ENCODE results near the gene FHIT.
"Not testable (repeated sequence)": the region's sequence is repeated elsewhere in the genome, so short reads cannot be mapped to it uniquely, and the experiment has no call there.

The FHIT gene

DNA sequence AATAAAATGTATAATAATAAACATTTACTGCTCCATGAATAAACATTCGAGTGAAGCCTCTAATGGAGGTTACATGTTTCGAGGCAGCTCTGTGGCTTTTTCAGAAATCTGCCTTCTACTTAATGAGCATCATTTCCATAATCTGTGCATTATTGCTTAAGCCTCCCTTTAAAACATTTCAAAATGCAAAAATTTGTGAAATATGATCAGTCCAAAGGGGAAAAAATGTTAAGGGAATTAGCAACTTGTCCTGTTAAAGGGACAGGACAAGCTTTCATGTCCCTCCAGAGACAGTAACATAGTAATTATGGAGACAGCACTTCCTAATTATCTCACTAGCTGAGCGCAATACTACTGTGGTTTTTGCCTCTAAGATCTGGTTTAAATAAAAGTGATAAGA lies 1314.8 kb downstream of the FHIT start:
- Histone ChIP-seq H3K27ac (ENCODE audit: low read length) (no peak overlapping the region), H3K4me3 (ENCODE audit: low read depth in 1 of 2, low read length in 2 of 2) (no peak overlapping the region), H3K9me3 (ENCODE audit: control insufficient read depth in 1 of 2, low read length in 2 of 2) (no peaks in the 10 kb centered on the region), H3K36me3 (ENCODE audit: control insufficient read depth in 1 of 2, insufficient read depth in 2 of 2, low read length in 2 of 2) (no peaks in the 10 kb centered on the region), H3K4me1 (ENCODE audit: control insufficient read depth in 1 of 2, insufficient read depth in 2 of 2, low read length in 2 of 2) (no peaks in the 10 kb centered on the region), H3K27me3 (ENCODE audit: low read depth, low read length) (no peaks in the 10 kb centered on the region)

GRCh38 chr3:59935025-59935424 lies 1316.2 kb downstream of the FHIT start:
- Histone ChIP-seq H3K27ac (ENCODE audit: low read length) (no peak overlapping the region), H3K27me3 (ENCODE audit: low read depth, low read length) (no peaks in the 10 kb centered on the region), H3K4me1 (ENCODE audit: control insufficient read depth in 1 of 2, insufficient read depth in 2 of 2, low read length in 2 of 2) (no peaks in the 10 kb centered on the region), H3K9me3 (ENCODE audit: control insufficient read depth in 1 of 2, low read length in 2 of 2) (no peaks in the 10 kb centered on the region), H3K4me3 (ENCODE audit: low read depth in 1 of 2, low read length in 2 of 2) (no peak overlapping the region), H3K36me3 (ENCODE audit: control insufficient read depth in 1 of 2, insufficient read depth in 2 of 2, low read length in 2 of 2) (no peaks in the 10 kb centered on the region)

- not testable (repeated sequence) for H3K27ac ChIP-seq (ENCODE audit: low read length)
These were observed 1316.7 kb downstream of the FHIT start for GRCh38 chr3:59934560-59934959.

GRCh38 chr3:59930170-59930569 lies 1321.1 kb downstream of the FHIT start:
- no peaks in the 10 kb centered on the region for H3K36me3 ChIP-seq (ENCODE audit: control insufficient read depth in 1 of 2, insufficient read depth in 2 of 2, low read length in 2 of 2)
- H3K4me3 ChIP-seq (ENCODE audit: low read depth in 1 of 2, low read length in 2 of 2), result no peak overlapping the region
- no peaks in the 10 kb centered on the region for H3K27me3 ChIP-seq (ENCODE audit: low read depth, low read length)
- no peaks in the 10 kb centered on the region for H3K9me3 ChIP-seq (ENCODE audit: control insufficient read depth in 1 of 2, low read length in 2 of 2)
- H3K27ac ChIP-seq (ENCODE audit: low read length), result no peak overlapping the region
- no peaks in the 10 kb centered on the region for H3K4me1 ChIP-seq (ENCODE audit: control insufficient read depth in 1 of 2, insufficient read depth in 2 of 2, low read length in 2 of 2)

More at GRCh38 chr3:59934560-59934959, 1316.7 kb downstream of the FHIT start:
- not testable (repeated sequence) for H3K27me3 ChIP-seq (ENCODE audit: low read depth, low read length); H3K9me3 ChIP-seq (ENCODE audit: control insufficient read depth in 1 of 2, low read length in 2 of 2); H3K36me3 ChIP-seq (ENCODE audit: control insufficient read depth in 1 of 2, insufficient read depth in 2 of 2, low read length in 2 of 2); H3K4me3 ChIP-seq (ENCODE audit: low read depth in 1 of 2, low read length in 2 of 2); H3K4me1 ChIP-seq (ENCODE audit: control insufficient read depth in 1 of 2, insufficient read depth in 2 of 2, low read length in 2 of 2)

- H3K9me3 ChIP-seq (ENCODE audit: control insufficient read depth in 1 of 2, low read length in 2 of 2), result no peaks in the 10 kb centered on the region
- H3K4me3 ChIP-seq (ENCODE audit: low read depth in 1 of 2, low read length in 2 of 2), result no peak overlapping the region
- H3K27ac ChIP-seq (ENCODE audit: low read length), result no peak overlapping the region
- H3K27me3 ChIP-seq (ENCODE audit: low read depth, low read length), result no peaks in the 10 kb centered on the region
- H3K4me1 ChIP-seq (ENCODE audit: control insufficient read depth in 1 of 2, insufficient read depth in 2 of 2, low read length in 2 of 2), result no peaks in the 10 kb centered on the region
- no peaks in the 10 kb centered on the region for H3K36me3 ChIP-seq (ENCODE audit: control insufficient read depth in 1 of 2, insufficient read depth in 2 of 2, low read length in 2 of 2)
These were observed 1324.2 kb downstream of the FHIT start for GRCh38 chr3:59927056-59927455.

- Histone ChIP-seq H3K36me3 (ENCODE audit: control insufficient read depth in 1 of 2, insufficient read depth in 2 of 2, low read length in 2 of 2) (no peaks in the 10 kb centered on the region), H3K9me3 (ENCODE audit: control insufficient read depth in 1 of 2, low read length in 2 of 2) (no peaks in the 10 kb centered on the region), H3K27me3 (ENCODE audit: low read depth, low read length) (no peaks in the 10 kb centered on the region), H3K27ac (ENCODE audit: low read length) (no peak overlapping the region), H3K4me1 (ENCODE audit: control insufficient read depth in 1 of 2, insufficient read depth in 2 of 2, low read length in 2 of 2) (no peaks in the 10 kb centered on the region), H3K4me3 (ENCODE audit: low read depth in 1 of 2, low read length in 2 of 2) (no peak overlapping the region)
These were observed 1325.3 kb downstream of the FHIT start for GRCh38 chr3:59925946-59926345.

DNA sequence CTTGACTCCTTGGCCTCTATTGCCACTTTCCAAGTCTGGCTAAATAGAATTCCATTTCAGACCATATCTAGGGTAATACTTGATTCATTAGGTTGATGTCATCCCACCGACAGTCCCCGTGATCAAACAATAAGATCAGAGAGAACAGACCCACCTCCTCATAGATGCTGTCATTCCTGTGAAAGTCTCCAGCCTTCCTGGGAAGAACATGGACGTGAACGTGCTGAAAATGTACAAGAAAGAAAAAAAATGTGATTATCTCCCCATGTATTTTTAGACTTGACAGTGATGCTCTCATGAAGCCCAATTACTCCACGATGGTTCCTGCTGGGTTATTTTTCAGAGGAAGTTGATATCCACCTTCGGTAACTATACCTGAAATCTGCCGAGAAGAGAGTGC lies 1329.1 kb downstream of the FHIT start:
- Histone ChIP-seq H3K4me3 (ENCODE audit: low read depth in 1 of 2, low read length in 2 of 2) (no peak overlapping the region), H3K4me1 (ENCODE audit: control insufficient read depth in 1 of 2, insufficient read depth in 2 of 2, low read length in 2 of 2) (no peaks in the 10 kb centered on the region), H3K27me3 (ENCODE audit: low read depth, low read length) (no peaks in the 10 kb centered on the region), H3K9me3 (ENCODE audit: control insufficient read depth in 1 of 2, low read length in 2 of 2) (no peaks in the 10 kb centered on the region), H3K27ac (ENCODE audit: low read length) (no peak overlapping the region), H3K36me3 (ENCODE audit: control insufficient read depth in 1 of 2, insufficient read depth in 2 of 2, low read length in 2 of 2) (no peaks in the 10 kb centered on the region)

- Histone ChIP-seq H3K4me1 (ENCODE audit: control insufficient read depth in 1 of 2, insufficient read depth in 2 of 2, low read length in 2 of 2) (no peaks in the 10 kb centered on the region), H3K4me3 (ENCODE audit: low read depth in 1 of 2, low read length in 2 of 2) (no peak overlapping the region), H3K9me3 (ENCODE audit: control insufficient read depth in 1 of 2, low read length in 2 of 2) (no peaks in the 10 kb centered on the region), H3K27ac (ENCODE audit: low read length) (no peak overlapping the region), H3K27me3 (ENCODE audit: low read depth, low read length) (no peaks in the 10 kb centered on the region), H3K36me3 (ENCODE audit: control insufficient read depth in 1 of 2, insufficient read depth in 2 of 2, low read length in 2 of 2) (no peaks in the 10 kb centered on the region)
These were observed 1330.4 kb downstream of the FHIT start for GRCh38 chr3:59920822-59921221.

DNA sequence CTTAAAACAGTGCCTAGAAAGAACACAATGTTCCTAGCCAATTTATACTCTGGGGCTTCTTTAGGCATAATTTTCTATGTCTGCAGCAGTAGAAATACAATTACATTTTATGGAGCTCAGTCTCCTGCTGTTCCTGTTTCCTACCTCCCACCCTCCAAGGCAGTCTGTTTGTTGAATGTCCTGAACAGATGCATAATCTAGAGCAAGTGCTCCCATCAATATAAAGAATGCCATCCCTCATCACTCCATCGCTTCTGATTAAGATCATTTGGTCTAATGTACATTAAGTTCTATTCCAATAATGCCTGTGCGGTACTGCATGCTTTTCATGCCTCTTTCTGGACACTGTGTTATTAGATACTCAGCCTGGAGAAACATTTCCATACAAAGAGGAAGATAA lies 1331.7 kb downstream of the FHIT start:
- no peaks in the 10 kb centered on the region for H3K4me1 ChIP-seq (ENCODE audit: control insufficient read depth in 1 of 2, insufficient read depth in 2 of 2, low read length in 2 of 2)
- H3K27me3 ChIP-seq (ENCODE audit: low read depth, low read length), result no peaks in the 10 kb centered on the region
- H3K27ac ChIP-seq (ENCODE audit: low read length), result no peak overlapping the region
- no peak overlapping the region for H3K4me3 ChIP-seq (ENCODE audit: low read depth in 1 of 2, low read length in 2 of 2)
- no peaks in the 10 kb centered on the region for H3K9me3 ChIP-seq (ENCODE audit: control insufficient read depth in 1 of 2, low read length in 2 of 2)
- H3K36me3 ChIP-seq (ENCODE audit: control insufficient read depth in 1 of 2, insufficient read depth in 2 of 2, low read length in 2 of 2), result no peaks in the 10 kb centered on the region

GRCh38 chr3:59914251-59914650 lies 1337.0 kb downstream of the FHIT start:
- Histone ChIP-seq H3K4me1 (ENCODE audit: control insufficient read depth in 1 of 2, insufficient read depth in 2 of 2, low read length in 2 of 2) (no peaks in the 10 kb centered on the region), H3K9me3 (ENCODE audit: control insufficient read depth in 1 of 2, low read length in 2 of 2) (no peaks in the 10 kb centered on the region), H3K27me3 (ENCODE audit: low read depth, low read length) (no peaks in the 10 kb centered on the region), H3K27ac (ENCODE audit: low read length) (no peak overlapping the region), H3K4me3 (ENCODE audit: low read depth in 1 of 2, low read length in 2 of 2) (no peak overlapping the region), H3K36me3 (ENCODE audit: control insufficient read depth in 1 of 2, insufficient read depth in 2 of 2, low read length in 2 of 2) (no peaks in the 10 kb centered on the region)

DNA sequence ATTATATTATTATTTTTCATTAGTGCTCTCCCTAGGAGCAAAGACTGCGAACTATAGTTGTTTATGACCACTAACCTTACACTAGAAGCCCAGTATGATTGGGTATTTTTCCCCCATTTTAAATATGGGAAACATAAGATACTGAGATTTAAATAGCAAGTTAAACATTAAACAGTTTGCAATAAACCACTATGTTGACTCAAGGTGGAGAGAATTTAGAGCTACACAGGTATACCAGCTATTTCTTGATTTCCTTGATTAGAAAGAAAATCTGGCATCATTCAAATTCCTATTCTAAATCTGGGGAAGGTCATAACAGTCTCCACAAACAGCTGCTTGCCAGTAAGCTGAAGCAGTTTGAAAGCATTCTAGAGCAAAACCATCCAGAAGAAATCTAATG lies 1337.6 kb downstream of the FHIT start:
- H3K4me3 ChIP-seq (ENCODE audit: low read depth in 1 of 2, low read length in 2 of 2), result no peak overlapping the region
- no peaks in the 10 kb centered on the region for H3K36me3 ChIP-seq (ENCODE audit: control insufficient read depth in 1 of 2, insufficient read depth in 2 of 2, low read length in 2 of 2)
- no peak overlapping the region for H3K27ac ChIP-seq (ENCODE audit: low read length)

DNA sequence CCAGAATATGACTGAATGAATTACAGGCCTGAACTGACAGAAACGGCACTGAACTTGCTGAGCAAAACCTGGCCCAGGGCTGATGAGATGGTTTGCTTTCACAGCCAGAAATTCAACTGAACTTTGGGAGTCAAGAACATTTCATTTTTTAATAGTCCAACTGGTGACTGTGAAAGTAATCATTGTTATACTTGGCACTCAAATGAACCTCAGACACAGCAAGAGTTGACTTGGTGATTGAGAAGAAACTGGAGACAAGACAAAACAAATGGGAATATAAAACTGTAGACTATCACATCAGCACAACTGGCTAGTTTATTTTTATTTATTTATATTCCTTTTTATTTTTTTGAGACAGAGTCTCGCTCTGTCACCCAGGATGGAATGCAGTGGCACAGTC lies 1342.6 kb downstream of the FHIT start:
- no peaks in the 10 kb centered on the region for H3K27me3 ChIP-seq (ENCODE audit: low read depth, low read length)
- no peaks in the 10 kb centered on the region for H3K36me3 ChIP-seq (ENCODE audit: control insufficient read depth in 1 of 2, insufficient read depth in 2 of 2, low read length in 2 of 2)
- H3K4me3 ChIP-seq (ENCODE audit: low read depth in 1 of 2, low read length in 2 of 2), result no peak overlapping the region
- H3K4me1 ChIP-seq (ENCODE audit: control insufficient read depth in 1 of 2, insufficient read depth in 2 of 2, low read length in 2 of 2), result no peaks in the 10 kb centered on the region
- no peak overlapping the region for H3K27ac ChIP-seq (ENCODE audit: low read length)
- H3K9me3 ChIP-seq (ENCODE audit: control insufficient read depth in 1 of 2, low read length in 2 of 2), result no peaks in the 10 kb centered on the region

More for the DNA sequence above, 1337.6 kb downstream of the FHIT start:
- Histone ChIP-seq H3K4me1 (ENCODE audit: control insufficient read depth in 1 of 2, insufficient read depth in 2 of 2, low read length in 2 of 2) (no peaks in the 10 kb centered on the region), H3K9me3 (ENCODE audit: control insufficient read depth in 1 of 2, low read length in 2 of 2) (no peaks in the 10 kb centered on the region), H3K27me3 (ENCODE audit: low read depth, low read length) (no peaks in the 10 kb centered on the region)
